Activated CD8-positive, alpha-beta memory T cell treated with anti-CD3 and anti-CD28 coated beads, Interleukin-2, amount 50 U/mL, for 48 hours (primary cell): ENCODE results near the gene KL.

Source experiments
- DNase-seq: peaks from one replicate; pipeline ENCODE4 v3.0.0-alpha.2; 2020

The KL gene

GRCh38 chr13:33115274-33115673, 99.1 kb downstream of the KL start:
- DNase-seq = no peak
